T-cell (primary cell): ENCODE results near the gene CDK9. TPM values are rescaled to one million over a fixed set of nuclear protein-coding genes. Genes with fewer than 3 reads are reported as not detected.

Experiments used
- ATAC-seq, 4 experiments: fragments of 200-7000 bp in 3 of 4; fragments of 150-1000 bp in 1 of 4; cut with Tn5 transposase; replicated peaks in 1 of 4; 1 replicate in 3 of 4; 2 replicates in 1 of 4; pipeline ENCODE4 v1.10.0; 2021; ENCODE audit warnings: moderate library complexity in 3 of 4, mild to moderate bottlenecking in 2 of 4, moderate number of reproducible peaks in 1 of 4
- CTCF ChIA-PET, 2 donors: fragments of 300-600 bp; sonication (Branson Sonifier 250); formaldehyde crosslinking; loops; one replicate each; lab custom pipeline; 2022; ENCODE audit warnings: antibody characterized with exemption in 2 of 2; lab: Charles Lee
- POLR2A ChIA-PET, 2 donors: fragments of 300-600 bp; sonication (Branson Sonifier 250); formaldehyde crosslinking; loops; one replicate each; lab custom pipeline; 2022; ENCODE audit warnings: antibody characterized with exemption in 2 of 2; lab: Charles Lee
- DNase-seq, 35 experiments: peaks; one replicate each; pipeline versions ENCODE4 v3.0.0 to v3.0.0-alpha.2; 2013 to 2023
- H3K27ac ChIP-seq: one replicate; pipeline ENCODE4 v1.5.1; 2013; ENCODE audit warnings: low read length
- H3K27me3 ChIP-seq, 2 experiments: replicated peaks in 1 of 2; 1 replicate in 1 of 2; 2 replicates in 1 of 2; pipeline versions ENCODE4 v1.6.1 to v1.7.0; 2013; ENCODE audit warnings: low read length in 1 of 2, mixed read lengths in 1 of 2; ENCODE audit not compliant: control insufficient read depth in 2 of 2, insufficient read depth in 2 of 2; ENCODE audit errors: extremely low read depth in 1 of 2
- H3K36me3 ChIP-seq, 2 donors: 1 replicate in 1 of 2; 2 replicates in 1 of 2; pipeline versions ENCODE4 v1.6.1 to v1.7.0; 2013; ENCODE audit warnings: low read length in 1 of 2; ENCODE audit not compliant: control insufficient read depth in 2 of 2, insufficient read depth in 1 of 2; ENCODE audit errors: extremely low read depth in 1 of 2
- H3K4me1 ChIP-seq, 2 experiments: 1 replicate in 1 of 2; 2 replicates in 1 of 2; pipeline versions ENCODE4 v1.6.1 to v1.7.0; 2013; ENCODE audit warnings: low read length in 2 of 2, mixed read lengths in 1 of 2; ENCODE audit not compliant: insufficient read depth in 2 of 2, control insufficient read depth in 1 of 2; ENCODE audit errors: extremely low read depth in 1 of 2
- H3K4me3 ChIP-seq, 2 donors: 1 replicate in 1 of 2; 2 replicates in 1 of 2; pipeline versions ENCODE4 v1.5.1 to v1.7.0; 2013; ENCODE audit warnings: mild to moderate bottlenecking in 2 of 2, low read length in 1 of 2, moderate library complexity in 1 of 2; ENCODE audit not compliant: control insufficient read depth in 1 of 2; ENCODE audit errors: extremely low read depth in 1 of 2
- H3K9me3 ChIP-seq: 2 replicates; pipeline ENCODE4 v1.7.0; 2013
- H3K27ac Mint-ChIP-seq, 2 donors: one replicate each; pipeline ENCODE4 v1.8.0; 2020 to 2021; ENCODE audit warnings: mild to moderate bottlenecking in 2 of 2, mixed read lengths in 2 of 2
- H3K27me3 Mint-ChIP-seq, 2 donors: one replicate each; pipeline ENCODE4 v1.8.0; 2021 to 2022; ENCODE audit warnings: mixed read lengths in 2 of 2
- H3K36me3 Mint-ChIP-seq: one replicate; pipeline ENCODE4 v1.8.0; 2021; ENCODE audit warnings: mixed read lengths
- H3K4me1 Mint-ChIP-seq, 3 donors: one replicate each; pipeline ENCODE4 v1.8.0; 2020 to 2022; ENCODE audit warnings: mixed read lengths in 3 of 3, mild to moderate bottlenecking in 1 of 3
- H3K4me3 Mint-ChIP-seq, 3 donors: one replicate each; pipeline ENCODE4 v1.8.0; 2020 to 2022; ENCODE audit warnings: mild to moderate bottlenecking in 3 of 3, mixed read lengths in 3 of 3, moderate library complexity in 3 of 3
- H3K9me3 Mint-ChIP-seq, 3 donors: one replicate each; pipeline ENCODE4 v1.8.0; 2020 to 2022; ENCODE audit warnings: mixed read lengths in 3 of 3
- WGBS: methylation state at CpG from one replicate; pipeline ENCODE4 v1.1.5; 2013; ENCODE audit warnings: missing lambda C conversion rate; ENCODE audit not compliant: insufficient coverage; 5-methylcytosine and 5-hydroxymethylcytosine counted together
- total RNA-seq, 35 experiments: library from RNA in 6 of 35; stranded (reverse) in 6 of 35; fragments of 120-200 nt in 1 of 35; gene quantifications; one replicate each; pipeline versions ENCODE4 v1.2.1 to v1.2.4 and lab custom pipeline; 2013 to 2026

The CDK9 gene
- total RNA-seq, 5 donors from 2014 or later (not counting 1 experiment from before 2014, with no cell fraction given), result 108 to 159 (median 147) TPM

GRCh38 chr9:127838375-127839078 is 52.7 kb downstream of the CDK9 start:
- POLR2A ChIA-PET, result no interaction called here
- Histone ChIP-seq H3K4me3 (no peak overlapping the region), H3K4me1 (no peaks in the 10 kb centered on the region), H3K27ac (no peak overlapping the region), H3K9me3 (no peaks in the 10 kb centered on the region), H3K36me3 (peaks cover 4 to 6% of the 10 kb centered on the region in 2 donors), H3K27me3 (peaks cover 0 to 8% of the 10 kb centered on the region in 2 experiments)
- Mint-ChIP-seq H3K4me1 (peaks cover 0 to 2% (median 2%) of the 10 kb centered on the region in 3 donors), H3K27ac (no peak overlapping the region), H3K36me3 (peaks cover 3% of the 10 kb centered on the region), H3K9me3 (no peaks in the 10 kb centered on the region), H3K4me3 (no peak overlapping the region), H3K27me3 (no peaks in the 10 kb centered on the region)
- WGBS, result 81% methylated on average over 16 of the region's 18 CpGs
- DNase-seq (no peak), ATAC-seq (no peak)
- CTCF ChIA-PET, result no interaction called here

Other genes with a start within 250 kb of the CDK9 start
- gene STXBP1, start 173.8 kb upstream of the CDK9 start, total RNA-seq, result 10 to 100 TPM in 4 of 5 donors, 1 to 10 TPM in 1; 3.8 to 18.2 (median 17.3) TPM
- gene CFAP157, start 79.0 kb upstream of the CDK9 start, total RNA-seq, result under 1 TPM in 3 of 5 donors, not detected in 2; 0.13 to 0.44 (median 0.40) TPM
- 10 to 100 TPM in 4 of 5 donors, 1 to 10 TPM in 1; 4.4 to 15.9 (median 12.9) TPM for gene PTRH1, start 70.4 kb upstream of the CDK9 start, total RNA-seq
- 10 to 100 TPM in 1 of 5 donors, 1 to 10 TPM in 4; 4.6 to 31.8 (median 6.2) TPM for gene TTC16, start 70.0 kb upstream of the CDK9 start, total RNA-seq
- 10 to 100 TPM in 3 of 5 donors, 1 to 10 TPM in 2; 7.7 to 18.4 (median 15.5) TPM for gene TOR2A, start 50.7 kb upstream of the CDK9 start, total RNA-seq
- 10 to 100 TPM; 31.6 to 48.7 (median 47.7) TPM for gene SH2D3C, start 7.4 kb upstream of the CDK9 start, total RNA-seq
- gene FPGS, start 16.8 kb downstream of the CDK9 start, total RNA-seq, result 100 to 1,000 TPM in 3 of 5 donors, 10 to 100 TPM in 2; 78.4 to 151 (median 139) TPM
- gene ENG, start 68.6 kb downstream of the CDK9 start, total RNA-seq, result 10 to 100 TPM in 1 of 5 donors, 1 to 10 TPM in 4; 6.8 to 16.7 (median 8.8) TPM
- gene AK1, start 91.6 kb downstream of the CDK9 start, total RNA-seq, result 10 to 100 TPM; 40.5 to 54.9 (median 50.4) TPM
- 100 to 1,000 TPM in 2 of 5 donors, 10 to 100 TPM in 3; 73.0 to 123 (median 86.3) TPM for gene ST6GALNAC6, start 113.6 kb downstream of the CDK9 start, total RNA-seq
- 10 to 100 TPM; 24.9 to 40.7 (median 35.1) TPM for gene ST6GALNAC4, start 131.0 kb downstream of the CDK9 start, total RNA-seq
- gene PIP5KL1, start 144.7 kb downstream of the CDK9 start, total RNA-seq, result 1 to 10 TPM in 4 of 5 donors, under 1 TPM in 1; 0.99 to 5.6 (median 2.6) TPM
- 10 to 100 TPM; 32.3 to 66.5 (median 60.5) TPM for gene DPM2, start 151.8 kb downstream of the CDK9 start, total RNA-seq
- gene EEIG1, start 195.0 kb downstream of the CDK9 start, total RNA-seq, result 100 to 1,000 TPM; 351 to 746 (median 698) TPM